IMR-90 (cell line): ENCODE data around the gene SEC14L6. TPM values are rescaled to one million over a fixed set of nuclear protein-coding genes. Genes with fewer than 3 reads are reported as not detected.

ENCODE experiments used
- ATAC-seq: fragments of 200-7000 bp; cut with Tn5 transposase; 2 replicates; pipeline ENCODE4 v1.9.1; 2020; ENCODE audit warnings: low read depth, mild to moderate bottlenecking, moderate library complexity
- BruUV-seq: library from RNA; stranded (reverse); fragments of 400-500 nt; replicated peaks from 2 replicates; lab custom pipeline; 2021; lab: Mats Ljungman, UMichigan
- CTCF ChIA-PET: fragments of 300-600 bp; formaldehyde crosslinking; extraction: SDS; loops from one replicate; lab custom pipeline; 2021; ENCODE audit warnings: antibody characterized with exemption; lab: Yijun Ruan, JAX
- POLR2A ChIA-PET: fragments of 300-600 bp; sonication (Branson Sonifier 250); formaldehyde crosslinking; loops from one replicate; lab custom pipeline; 2022; ENCODE audit warnings: antibody characterized with exemption; ENCODE audit not compliant: unreplicated experiment; lab: Charles Lee
- DNase-seq: peaks from one replicate; pipeline ENCODE4 v3.0.0; 2013
- H2AFZ ChIP-seq: replicated peaks from 2 replicates; pipeline ENCODE3; 2013; ENCODE audit warnings: low read length, mild to moderate bottlenecking; ENCODE audit not compliant: poor library complexity
- H2AK5ac ChIP-seq: 2 replicates; pipeline ENCODE4 v1.6.1; 2013; ENCODE audit warnings: low read depth, low read length, inconsistent platforms
- H2AK9ac ChIP-seq: replicated peaks from 2 replicates; pipeline ENCODE3; 2013; ENCODE audit warnings: mild to moderate bottlenecking, low read depth, low read length, moderate library complexity; ENCODE audit not compliant: poor library complexity
- H2BK120ac ChIP-seq: 2 replicates; pipeline ENCODE4 v1.6.1; 2013; ENCODE audit warnings: low read depth, low read length, inconsistent platforms
- H2BK15ac ChIP-seq: 3 replicates; pipeline ENCODE4 v1.6.1; 2013; ENCODE audit warnings: low read depth, low read length, inconsistent platforms
- H2BK20ac ChIP-seq: 2 replicates; pipeline ENCODE4 v1.6.1; 2013; ENCODE audit warnings: low read depth, mild to moderate bottlenecking, inconsistent platforms, low read length, moderate library complexity
- H2BK5ac ChIP-seq: 2 replicates; pipeline ENCODE4 v1.6.1; 2013; ENCODE audit warnings: mild to moderate bottlenecking, low read depth, low read length, inconsistent platforms; ENCODE audit not compliant: poor library complexity, severe bottlenecking
- H3K14ac ChIP-seq: replicated peaks from 2 replicates; pipeline ENCODE4 v1.6.1; 2013; ENCODE audit warnings: low read depth, low read length, inconsistent platforms
- H3K18ac ChIP-seq: 2 replicates; pipeline ENCODE4 v1.6.1; 2013; ENCODE audit warnings: low read depth, low read length, control low read depth
- H3K23ac ChIP-seq: 2 replicates; pipeline ENCODE4 v1.6.1; 2013; ENCODE audit warnings: low read depth, low read length, inconsistent platforms
- H3K27ac ChIP-seq: 2 replicates; pipeline ENCODE4 v1.5.1; 2013; ENCODE audit warnings: mild to moderate bottlenecking, control low read depth, low read length; ENCODE audit not compliant: insufficient read depth
- H3K27me3 ChIP-seq: 2 replicates; pipeline ENCODE4 v1.6.1; 2013; ENCODE audit warnings: low read length; ENCODE audit not compliant: control insufficient read depth, insufficient read depth
- H3K36me3 ChIP-seq: 2 replicates; pipeline ENCODE4 v1.6.1; 2013; ENCODE audit warnings: low read length, mixed read lengths; ENCODE audit not compliant: control insufficient read depth, insufficient read depth
- H3K4ac ChIP-seq: 2 replicates; pipeline ENCODE4 v1.6.1; 2013; ENCODE audit warnings: low read depth, low read length, inconsistent platforms
- H3K4me1 ChIP-seq: 2 replicates; pipeline ENCODE4 v1.6.1; 2013; ENCODE audit warnings: low read length, mixed read lengths; ENCODE audit not compliant: control insufficient read depth, insufficient read depth
- H3K4me2 ChIP-seq: 2 replicates; pipeline ENCODE4 v1.6.1; 2013; ENCODE audit warnings: low read depth, mild to moderate bottlenecking, control low read depth, low read length, moderate library complexity
- H3K4me3 ChIP-seq: 2 replicates; pipeline ENCODE4 v1.5.1; 2013; ENCODE audit warnings: low read depth, mild to moderate bottlenecking, control low read depth, low read length, moderate library complexity; ENCODE audit not compliant: insufficient read depth
- H3K56ac ChIP-seq: 2 replicates; pipeline ENCODE4 v1.6.1; 2013; ENCODE audit warnings: low read length, inconsistent platforms; ENCODE audit not compliant: insufficient read depth; ENCODE audit errors: extremely low read depth
- H3K79me1 ChIP-seq, 2 experiments: 2 replicates each; pipeline ENCODE4 v1.6.1; 2013; ENCODE audit warnings: low read length in 2 of 2, inconsistent platforms in 1 of 2, low read depth in 1 of 2
- H3K9ac ChIP-seq: 2 replicates; pipeline ENCODE4 v1.6.1; 2013; ENCODE audit warnings: low read depth, low read length, control low read depth
- H3K9me1 ChIP-seq: 2 replicates; pipeline ENCODE4 v1.6.1; 2013; ENCODE audit warnings: low read length, inconsistent platforms; ENCODE audit not compliant: insufficient read depth
- H3K9me3 ChIP-seq: 2 replicates; pipeline ENCODE4 v1.6.1; 2013; ENCODE audit warnings: low read length; ENCODE audit not compliant: control insufficient read depth, insufficient read depth
- H4K20me1 ChIP-seq: 2 replicates; pipeline ENCODE4 v1.6.1; 2013; ENCODE audit warnings: low read length, inconsistent platforms; ENCODE audit not compliant: insufficient read depth
- H4K5ac ChIP-seq: 2 replicates; pipeline ENCODE4 v1.6.1; 2013; ENCODE audit warnings: mild to moderate bottlenecking, low read depth, low read length, control low read depth
- H4K8ac ChIP-seq, 2 experiments: 2 replicates each; pipeline ENCODE4 v1.6.1; 2013; ENCODE audit warnings: low read depth in 2 of 2, low read length in 2 of 2, control low read depth in 1 of 2, inconsistent platforms in 1 of 2
- H4K91ac ChIP-seq: 2 replicates; pipeline ENCODE4 v1.6.1; 2013; ENCODE audit warnings: low read depth, low read length, inconsistent platforms; ENCODE audit not compliant: insufficient read depth
- BHLHE40 ChIP-seq: fragments of 150-350 bp; IDR thresholded peaks from 2 replicates; pipeline ENCODE4 v1.6.1; 2016; ENCODE audit warnings: mild to moderate bottlenecking, low read depth, low read length
- CEBPB ChIP-seq: IDR thresholded peaks from 2 replicates; pipeline ENCODE4 v1.6.1; 2012; ENCODE audit warnings: low read depth, low read length, improper control_type of control experiment
- CHD1 ChIP-seq: IDR thresholded peaks from 2 replicates; pipeline ENCODE4 v1.6.1; 2012; ENCODE audit warnings: low read depth, low read length, improper control_type of control experiment
- FOS ChIP-seq: fragments of 150-350 bp; IDR thresholded peaks from 2 replicates; pipeline ENCODE4 v1.6.1; 2016; ENCODE audit warnings: low read depth, low read length
- MAFK ChIP-seq: IDR thresholded peaks from 2 replicates; pipeline ENCODE4 v1.6.1; 2012; ENCODE audit warnings: low read depth, low read length, improper control_type of control experiment
- MAZ ChIP-seq: IDR thresholded peaks from 2 replicates; pipeline ENCODE4 v1.6.1; 2012; ENCODE audit warnings: low read depth, mild to moderate bottlenecking, low read length, improper control_type of control experiment, moderate library complexity, borderline replicate concordance
- MXI1 ChIP-seq: IDR thresholded peaks from 2 replicates; pipeline ENCODE4 v1.6.1; 2012; ENCODE audit warnings: low read depth, mild to moderate bottlenecking, low read length, moderate library complexity, borderline replicate concordance
- NFE2L2 ChIP-seq: fragments of 150-350 bp; IDR thresholded peaks from 2 replicates; pipeline ENCODE4 v1.6.1; 2016; ENCODE audit warnings: low read depth, mild to moderate bottlenecking, low read length
- POLR2A ChIP-seq: IDR thresholded peaks from 2 replicates; pipeline ENCODE4 v1.6.1; 2012; ENCODE audit warnings: mild to moderate bottlenecking, low read depth, low read length
- RAD21 ChIP-seq: IDR thresholded peaks from 2 replicates; pipeline ENCODE4 v1.6.1; 2012; ENCODE audit warnings: low read length, improper control_type of control experiment
- RCOR1 ChIP-seq: IDR thresholded peaks from 2 replicates; pipeline ENCODE4 v1.6.1; 2012; ENCODE audit warnings: mild to moderate bottlenecking, low read length, improper control_type of control experiment; ENCODE audit not compliant: insufficient replicate concordance
- SMC3 ChIP-seq: fragments of 150-350 bp; IDR thresholded peaks from 2 replicates; pipeline ENCODE4 v1.6.1; 2016; ENCODE audit warnings: low read depth, mild to moderate bottlenecking, antibody characterized with exemption, low read length, moderate library complexity
- USF2 ChIP-seq: fragments of 150-350 bp; IDR thresholded peaks from 2 replicates; pipeline ENCODE4 v1.6.1; 2017; ENCODE audit warnings: mild to moderate bottlenecking, antibody characterized with exemption, low read length, low read depth
- WGBS, 2 experiments: methylation state at CpG; one replicate each; pipeline versions ENCODE4 v1.1.5 to v1.1.7; 2013; ENCODE audit warnings: missing lambda C conversion rate in 2 of 2; ENCODE audit not compliant: insufficient read length in 1 of 2; ENCODE audit errors: extremely low coverage in 2 of 2; 5-methylcytosine and 5-hydroxymethylcytosine counted together
- dilution Hi-C: fragments of 300-500 bp; cut with HindIII; formaldehyde crosslinking; loops from one replicate; pipeline ENCODE4 v1.14.3; 2018; ENCODE audit warnings: low sequenced_read_pairs; ENCODE audit not compliant: unreplicated experiment
- in situ Hi-C: fragments of 300-500 bp; cut with MboI; formaldehyde crosslinking; loops from 3 replicates; pipeline ENCODE4 v1.14.3; 2019; ENCODE audit warnings: low sequenced_read_pairs, inconsistent platforms, mixed read lengths
- intact Hi-C: fragments of 100-400 bp; cut with micrococcal nuclease; formaldehyde crosslinking; loops from 2 replicates; pipeline ENCODE4 v1.10.0; 2022
- polyA plus RNA-seq, 3 experiments: library from polyadenylated mRNA; depleted of rRNA; stranded (reverse); fragments of >200 nt; gene quantifications; 2 replicates each; pipeline ENCODE4 v1.2.3, GENCODE V29; 2012; ENCODE audit warnings: low replicate concordance in 1 of 3
- total RNA-seq: library from RNA; depleted of rRNA; stranded (reverse); fragments of >200 nt; gene quantifications from 2 replicates; pipeline ENCODE4 v1.2.3, GENCODE V29; 2012
- TF ChIP-seq, protein P1 (sequence below): conservative IDR thresholded peaks from 2 replicates; pipeline ENCODE4 v1.5.1; 2012; ENCODE audit warnings: mild to moderate bottlenecking, low read depth, low read length, improper control_type of control experiment
- TF ChIP-seq, protein P2 (sequence below): fragments of 150-350 bp; IDR thresholded peaks from 2 replicates; pipeline ENCODE4 v1.6.1; 2016; ENCODE audit warnings: low read depth, mild to moderate bottlenecking, low read length, moderate library complexity, borderline replicate concordance

The SEC14L6 gene
- total and polyA plus RNA-seq, 2 of the 4 experiments (the other 2 are of a cell fraction) = 0.09 TPM; not detected in 1

GRCh38 chr22:30479981-30480380 lies 66.6 kb downstream of the SEC14L6 start:
- POLR2A ChIA-PET = interaction anchor here (0.5 kb wide), 1 partner anchor 190 kb away, joined by 3 read pairs; no protein-coding TSS in a partner anchor
- Histone ChIP-seq H3K27me3 (peaks cover 37% of the 10 kb centered on the region), H3K4me3 (no peak overlapping the region), H3K9ac (no peak overlapping the region), H3K27ac (no peak overlapping the region), H2AK9ac (no peak overlapping the region), H2BK15ac (no peak overlapping the region), H3K4ac (no peak overlapping the region), H3K18ac (no peak overlapping the region), H3K9me3 (no peaks in the 10 kb centered on the region), H3K36me3 (no peaks in the 10 kb centered on the region), H3K79me1 (no peaks in the 10 kb centered on the region), H4K8ac (no peak overlapping the region), H2BK20ac (no peak overlapping the region), H3K14ac (no peak overlapping the region), H2BK120ac (no peak overlapping the region), H2BK5ac (no peak overlapping the region), H2AFZ (no peak overlapping the region), H3K4me1 (no peaks in the 10 kb centered on the region), H3K56ac (no peak overlapping the region), H4K5ac (no peak overlapping the region), H2AK5ac (no peak overlapping the region), H3K23ac (no peak overlapping the region), H4K20me1 (no peaks in the 10 kb centered on the region), H4K91ac (no peak overlapping the region), H3K4me2 (no peak overlapping the region), H3K9me1 (no peaks in the 10 kb centered on the region)
- ATAC-seq (no peak), DNase-seq (no peak)
- BruUV-seq = no TSS peak
- dilution Hi-C loops = no loop called here
- in situ Hi-C loops = loop anchor here (10.0 kb wide), 1 partner anchor 85 kb away; the partner anchor contains the start of gene SEC14L2
- no CpG with 5 or more reads among the region's 2 CpGs for WGBS, 2 experiments
- CTCF ChIA-PET = no interaction called here
- TF ChIP-seq, protein P1, sequence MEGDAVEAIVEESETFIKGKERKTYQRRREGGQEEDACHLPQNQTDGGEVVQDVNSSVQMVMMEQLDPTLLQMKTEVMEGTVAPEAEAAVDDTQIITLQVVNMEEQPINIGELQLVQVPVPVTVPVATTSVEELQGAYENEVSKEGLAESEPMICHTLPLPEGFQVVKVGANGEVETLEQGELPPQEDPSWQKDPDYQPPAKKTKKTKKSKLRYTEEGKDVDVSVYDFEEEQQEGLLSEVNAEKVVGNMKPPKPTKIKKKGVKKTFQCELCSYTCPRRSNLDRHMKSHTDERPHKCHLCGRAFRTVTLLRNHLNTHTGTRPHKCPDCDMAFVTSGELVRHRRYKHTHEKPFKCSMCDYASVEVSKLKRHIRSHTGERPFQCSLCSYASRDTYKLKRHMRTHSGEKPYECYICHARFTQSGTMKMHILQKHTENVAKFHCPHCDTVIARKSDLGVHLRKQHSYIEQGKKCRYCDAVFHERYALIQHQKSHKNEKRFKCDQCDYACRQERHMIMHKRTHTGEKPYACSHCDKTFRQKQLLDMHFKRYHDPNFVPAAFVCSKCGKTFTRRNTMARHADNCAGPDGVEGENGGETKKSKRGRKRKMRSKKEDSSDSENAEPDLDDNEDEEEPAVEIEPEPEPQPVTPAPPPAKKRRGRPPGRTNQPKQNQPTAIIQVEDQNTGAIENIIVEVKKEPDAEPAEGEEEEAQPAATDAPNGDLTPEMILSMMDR = no peak
- TF ChIP-seq RCOR1 (no peak), USF2 (no peak), NFE2L2 (no peak), MAFK (no peak), CEBPB (no peak), CHD1 (no peak), POLR2A (no peak), MAZ (no peak), MXI1 (no peak), FOS (no peak), BHLHE40 (no peak), RAD21 (no peak), SMC3 (no peak)
- TF ChIP-seq, protein P2, sequence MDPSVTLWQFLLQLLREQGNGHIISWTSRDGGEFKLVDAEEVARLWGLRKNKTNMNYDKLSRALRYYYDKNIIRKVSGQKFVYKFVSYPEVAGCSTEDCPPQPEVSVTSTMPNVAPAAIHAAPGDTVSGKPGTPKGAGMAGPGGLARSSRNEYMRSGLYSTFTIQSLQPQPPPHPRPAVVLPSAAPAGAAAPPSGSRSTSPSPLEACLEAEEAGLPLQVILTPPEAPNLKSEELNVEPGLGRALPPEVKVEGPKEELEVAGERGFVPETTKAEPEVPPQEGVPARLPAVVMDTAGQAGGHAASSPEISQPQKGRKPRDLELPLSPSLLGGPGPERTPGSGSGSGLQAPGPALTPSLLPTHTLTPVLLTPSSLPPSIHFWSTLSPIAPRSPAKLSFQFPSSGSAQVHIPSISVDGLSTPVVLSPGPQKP = no peak
- intact Hi-C loops = no loop called here
